GM18951 (cell line): ENCODE data around the gene HLA-A.
"Not testable (repeated sequence)": the region's sequence is repeated elsewhere in the genome, so short reads cannot be mapped to it uniquely, and the experiment has no call there.

ENCODE experiments used
- POLR2A ChIP-seq: IDR thresholded peaks from 4 replicates; pipeline ENCODE4 v1.6.1; 2011; ENCODE audit warnings: mild to moderate bottlenecking; ENCODE audit not compliant: insufficient read length, insufficient read depth; ENCODE audit errors: extremely low read depth
- in situ Hi-C: fragments of 300-500 bp; cut with MboI; formaldehyde crosslinking; loops from one replicate; pipeline ENCODE4 v1.12.0; 2022; ENCODE audit warnings: low sequenced_read_pairs, mixed read lengths, inconsistent platforms; ENCODE audit not compliant: unreplicated experiment

The HLA-A gene

GRCh38 chr6:29975561-29975907, 33.2 kb downstream of the HLA-A start:
- in situ Hi-C loops: no loop called here
- no peak for TF ChIP-seq POLR2A

- TF ChIP-seq POLR2A: no peak
- in situ Hi-C loops: no loop called here
Measured at GRCh38 chr6:29976253-29976587, 33.9 kb downstream of the HLA-A start.

- TF ChIP-seq POLR2A: no peak
- in situ Hi-C loops: no loop called here
Measured at GRCh38 chr6:29976588-29977424, 34.5 kb downstream of the HLA-A start.

GRCh38 chr6:29977425-29977727, 35.0 kb downstream of the HLA-A start:
- TF ChIP-seq POLR2A: no peak
- in situ Hi-C loops: no loop called here

- in situ Hi-C loops: not testable (repeated sequence)
Measured at GRCh38 chr6:29980013-29980412, 37.7 kb downstream of the HLA-A start.

GRCh38 chr6:29980511-29980910, 38.2 kb downstream of the HLA-A start:
- TF ChIP-seq POLR2A: no peak
- in situ Hi-C loops: no loop called here

GRCh38 chr6:29981211-29981812, 39.0 kb downstream of the HLA-A start:
- TF ChIP-seq POLR2A: no peak
- in situ Hi-C loops: no loop called here

- no peak for TF ChIP-seq POLR2A
- in situ Hi-C loops: no loop called here
Measured at GRCh38 chr6:29982097-29982496, 39.8 kb downstream of the HLA-A start.

GRCh38 chr6:29984232-29984631, 41.9 kb downstream of the HLA-A start:
- TF ChIP-seq POLR2A: no peak
- in situ Hi-C loops: no loop called here

GRCh38 chr6:29984992-29985391, 42.7 kb downstream of the HLA-A start:
- TF ChIP-seq POLR2A: no peak
- in situ Hi-C loops: no loop called here

GRCh38 chr6:29986179-29986781, 43.9 kb downstream of the HLA-A start:
- TF ChIP-seq POLR2A: no peak
- in situ Hi-C loops: no loop called here

GRCh38 chr6:29989211-29989610, 46.9 kb downstream of the HLA-A start:
- TF ChIP-seq POLR2A: no peak
- in situ Hi-C loops: no loop called here

- in situ Hi-C loops: no loop called here
- no peak for TF ChIP-seq POLR2A
Measured at GRCh38 chr6:29990931-29991330, 48.6 kb downstream of the HLA-A start.

- no peak for TF ChIP-seq POLR2A
- in situ Hi-C loops: no loop called here
Measured at GRCh38 chr6:29992807-29993206, 50.5 kb downstream of the HLA-A start.
